K562 (cell line): Measurements from ENCODE around the gene ERN1.

Experiments
- BCL6 ChIP-seq: fragments of 250-450 bp; sonication (Bioruptor Pico); IDR thresholded peaks from 2 replicates; pipeline ENCODE4 v1.4.0; 2020
- CCNT2 ChIP-seq: IDR thresholded peaks from 2 replicates; pipeline ENCODE4 v1.6.1; 2011; ENCODE audit warnings: borderline replicate concordance, low read depth, mild to moderate bottlenecking, moderate library complexity, mixed read lengths, low read length; ENCODE audit not compliant: insufficient read length; ENCODE audit errors: extremely low read depth
- EZH2 ChIP-seq: IDR thresholded peaks from 2 replicates; pipeline ENCODE4 v1.6.1; 2012; ENCODE audit warnings: low read depth, mild to moderate bottlenecking, inconsistent platforms, low read length, borderline replicate concordance
- HMG20B ChIP-seq: fragments of 250-450 bp; sonication (Bioruptor Pico); IDR thresholded peaks from 2 replicates; pipeline ENCODE4 v1.5.0; 2021; ENCODE audit warnings: mild to moderate bottlenecking
- TRIM28 ChIP-seq: fragments of 450-650 bp; IDR thresholded peaks from 2 replicates; pipeline ENCODE4 v1.6.1; 2017

- no peak for TF ChIP-seq TRIM28
- no peak for TF ChIP-seq BCL6
- TF ChIP-seq EZH2 = no peak
- TF ChIP-seq CCNT2 = no peak
- no peak for TF ChIP-seq HMG20B
Measured at GRCh38 chr17:64071111-64071510, 58.8 kb downstream of the ERN1 start.
